Esophagus muscularis mucosa (tissue), 4 donors: ENCODE data around the gene FKBP10. TPM values are rescaled to one million over a fixed set of nuclear protein-coding genes. Genes with fewer than 3 reads are reported as not detected.

Experiments used
- DNase-seq: peaks from one replicate; pipeline ENCODE4 v3.0.0-alpha.2; 2017; ENCODE audit errors: extremely low spot score
- H3K27ac ChIP-seq, 4 donors: fragments of 200-600 bp; sonication (generic); replicated peaks in 1 of 4; 1 replicate in 3 of 4; 2 replicates in 1 of 4; pipeline ENCODE4 v1.5.1; 2016 to 2019; ENCODE audit warnings: mild to moderate bottlenecking in 1 of 4
- H3K27me3 ChIP-seq, 4 donors: fragments of 200-600 bp; sonication (generic); one replicate each; pipeline versions ENCODE4 v1.5.1 to v1.6.0; 2016 to 2019
- H3K36me3 ChIP-seq, 4 donors: fragments of 200-600 bp; sonication (generic); one replicate each; pipeline ENCODE4 v1.5.1; 2016 to 2019
- H3K4me1 ChIP-seq, 4 donors: fragments of 200-600 bp; sonication (generic); one replicate each; pipeline ENCODE4 v1.5.1; 2016 to 2019
- H3K4me3 ChIP-seq, 4 donors: fragments of 200-600 bp; sonication (generic); 1 replicate in 2 of 4; 2 replicates in 2 of 4; pipeline ENCODE4 v1.5.1; 2016 to 2019; ENCODE audit warnings: mild to moderate bottlenecking in 4 of 4, moderate library complexity in 1 of 4
- H3K9me3 ChIP-seq, 4 donors: fragments of 200-600 bp; sonication (generic); 1 replicate in 3 of 4; 2 replicates in 1 of 4; pipeline ENCODE4 v1.5.1; 2016 to 2019
- EP300 ChIP-seq: sonication (generic); formaldehyde crosslinking; IDR thresholded peaks from one replicate; pipeline ENCODE4 v1.6.1; 2017; ENCODE audit warnings: antibody characterized with exemption
- POLR2A ChIP-seq: fragments of 450-650 bp; IDR thresholded peaks from one replicate; pipeline ENCODE4 v1.6.1; 2017; ENCODE audit warnings: antibody characterized with exemption, moderate library complexity, mild to moderate bottlenecking, low read depth
- POLR2AphosphoS5 ChIP-seq, 2 donors: sonication (generic); formaldehyde crosslinking; IDR thresholded peaks; one replicate each; pipeline ENCODE4 v1.6.1; 2017; ENCODE audit warnings: antibody characterized with exemption in 2 of 2
- WGBS: methylation state at CpG from one replicate; pipeline ENCODE4 v1.1.5; 2018; 5-methylcytosine and 5-hydroxymethylcytosine counted together
- intact Hi-C: fragments of 100-400 bp; cut with DNase I; formaldehyde crosslinking; loops from one replicate; pipeline ENCODE4 v1.15.1; 2023
- total RNA-seq, 4 donors: library from RNA; depleted of rRNA; stranded (reverse); fragments of >200 nt; gene quantifications; one replicate each; pipeline versions ENCODE4 v1.1.0 to v1.2.1, GENCODE V29; 2016
- TF ChIP-seq, protein P1 (sequence below), 3 experiments: fragments of 200-600 bp in 2 of 3; fragments of 450-650 bp in 1 of 3; sonication (generic) in 2 of 3; IDR thresholded peaks; one replicate each; pipeline ENCODE4 v1.5.1; 2017 to 2019; ENCODE audit warnings: antibody characterized with exemption in 3 of 3, mild to moderate bottlenecking in 2 of 3, moderate library complexity in 1 of 3

FKBP10 gene
- total RNA-seq, 4 donors from 2014 or later: 30.5 to 49.4 (median 33.8) TPM

DNA sequence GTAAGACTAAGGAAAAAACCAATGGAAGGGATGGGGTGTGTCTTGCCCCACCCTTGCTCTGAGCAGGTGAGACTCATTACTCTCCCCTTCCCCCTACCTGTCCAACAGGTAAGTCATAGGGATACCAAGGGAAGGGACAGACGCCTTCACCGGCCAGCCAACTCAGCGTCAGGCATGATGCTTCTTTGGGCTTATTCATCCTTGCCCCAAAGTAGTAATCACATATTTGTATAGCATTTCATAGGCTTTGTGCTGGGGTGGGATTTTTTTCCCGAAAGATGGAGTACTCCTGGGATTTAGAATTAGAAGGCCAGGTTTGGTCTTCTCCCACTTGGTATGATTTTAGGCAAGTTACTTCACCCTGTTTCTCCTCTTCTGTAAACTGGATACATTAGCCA lies 25.8 kb upstream of the FKBP10 start:
- WGBS: 49% methylated on average over 4 of the region's 4 CpGs
- no peak overlapping the region for H3K27ac ChIP-seq
- intact Hi-C loops: no loop called here
- no peak for DNase-seq
- peaks cover 5 to 49% (median 16%) of the 10 kb centered on the region in 4 donors for H3K27me3 ChIP-seq
- TF ChIP-seq, protein P1, sequence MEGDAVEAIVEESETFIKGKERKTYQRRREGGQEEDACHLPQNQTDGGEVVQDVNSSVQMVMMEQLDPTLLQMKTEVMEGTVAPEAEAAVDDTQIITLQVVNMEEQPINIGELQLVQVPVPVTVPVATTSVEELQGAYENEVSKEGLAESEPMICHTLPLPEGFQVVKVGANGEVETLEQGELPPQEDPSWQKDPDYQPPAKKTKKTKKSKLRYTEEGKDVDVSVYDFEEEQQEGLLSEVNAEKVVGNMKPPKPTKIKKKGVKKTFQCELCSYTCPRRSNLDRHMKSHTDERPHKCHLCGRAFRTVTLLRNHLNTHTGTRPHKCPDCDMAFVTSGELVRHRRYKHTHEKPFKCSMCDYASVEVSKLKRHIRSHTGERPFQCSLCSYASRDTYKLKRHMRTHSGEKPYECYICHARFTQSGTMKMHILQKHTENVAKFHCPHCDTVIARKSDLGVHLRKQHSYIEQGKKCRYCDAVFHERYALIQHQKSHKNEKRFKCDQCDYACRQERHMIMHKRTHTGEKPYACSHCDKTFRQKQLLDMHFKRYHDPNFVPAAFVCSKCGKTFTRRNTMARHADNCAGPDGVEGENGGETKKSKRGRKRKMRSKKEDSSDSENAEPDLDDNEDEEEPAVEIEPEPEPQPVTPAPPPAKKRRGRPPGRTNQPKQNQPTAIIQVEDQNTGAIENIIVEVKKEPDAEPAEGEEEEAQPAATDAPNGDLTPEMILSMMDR (IDR thresholded peaks at IDR 0.05): no peak
- TF ChIP-seq POLR2A (no peak), POLR2AphosphoS5 (IDR thresholded peaks at IDR 0.05) (no peak), EP300 (no peak)
- H3K4me3 ChIP-seq: peak overlapping the region in 1 of 4 donors; percentile 69
- H3K4me1 ChIP-seq: peaks cover 42 to 47% (median 46%) of the 10 kb centered on the region in 4 donors
- H3K36me3 ChIP-seq: no peaks in the 10 kb centered on the region
- no peaks in the 10 kb centered on the region for H3K9me3 ChIP-seq

DNA sequence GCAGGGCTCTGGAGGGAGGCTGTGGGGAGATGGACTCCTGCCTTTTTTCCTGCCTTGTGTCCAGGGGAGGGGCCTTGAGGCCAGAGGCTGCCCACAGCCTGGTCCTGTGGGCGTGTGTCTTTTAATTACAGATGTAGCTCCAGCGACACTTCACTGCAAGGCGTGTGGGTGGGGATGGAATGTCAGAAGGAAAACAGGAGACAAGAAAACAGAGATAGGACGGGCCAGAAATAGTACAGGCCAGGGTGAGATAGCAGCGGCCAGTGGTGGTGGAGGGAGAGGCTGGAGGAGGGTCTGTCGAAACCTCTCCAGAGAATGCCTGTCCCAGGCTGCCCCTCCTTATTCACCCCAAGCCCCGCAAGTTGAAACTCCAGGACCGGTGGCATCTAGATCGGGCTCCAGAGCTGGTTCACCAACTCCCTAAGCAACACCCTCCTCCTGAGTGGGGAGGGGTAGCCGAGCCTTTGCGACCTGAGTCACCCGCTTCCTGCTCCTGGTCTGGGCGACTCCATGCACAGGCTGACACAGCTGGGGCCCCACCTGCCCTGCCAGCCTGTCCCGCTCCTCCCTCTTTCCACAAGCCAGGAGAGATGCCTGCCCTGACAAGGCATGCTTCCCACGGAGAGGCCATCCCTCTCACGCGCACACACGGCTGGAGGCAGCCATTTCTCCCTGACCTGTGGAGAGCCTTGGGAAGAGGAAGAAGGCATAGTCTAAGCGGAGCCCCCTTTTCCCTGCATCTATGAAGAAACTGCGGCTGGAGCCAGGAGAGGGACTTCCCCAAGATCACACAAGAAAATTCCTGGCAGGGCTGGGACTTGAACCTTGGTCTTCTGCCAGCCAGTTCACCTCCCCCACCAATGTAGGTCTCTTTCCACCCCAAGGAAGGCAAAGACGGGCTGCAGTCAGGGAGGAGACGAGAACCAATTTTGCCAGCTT lies 19.7 kb upstream of the FKBP10 start:
- no peaks in the 10 kb centered on the region for H3K9me3 ChIP-seq
- H3K36me3 ChIP-seq: no peaks in the 10 kb centered on the region
- no peaks in the 10 kb centered on the region for H3K27me3 ChIP-seq
- TF ChIP-seq EP300: no peak
- TF ChIP-seq, protein P1 (IDR thresholded peaks at IDR 0.05): no peak
- TF ChIP-seq POLR2AphosphoS5 (IDR thresholded peaks at IDR 0.05): no peak
- intact Hi-C loops: no loop called here
- H3K4me3 ChIP-seq: no peak overlapping the region
- DNase-seq: no peak
- peaks cover 11 to 25% (median 17%) of the 10 kb centered on the region in 4 donors for H3K4me1 ChIP-seq
- peak overlapping the region in 1 of 4 donors; percentile 17 for H3K27ac ChIP-seq
- 61% methylated on average over 19 of the region's 22 CpGs for WGBS

GRCh38 chr17:41793784-41794539 lies 18.8 kb upstream of the FKBP10 start:
- Histone ChIP-seq H3K27me3 (peaks cover 0 to under 1% (median 0%) of the 10 kb centered on the region in 4 donors), H3K36me3 (no peaks in the 10 kb centered on the region), H3K9me3 (no peaks in the 10 kb centered on the region), H3K27ac (no peak overlapping the region), H3K4me1 (peaks cover 11 to 25% (median 17%) of the 10 kb centered on the region in 4 donors), H3K4me3 (no peak overlapping the region)
- no peak for DNase-seq
- TF ChIP-seq, protein P1 (IDR thresholded peaks at IDR 0.05): no peak
- TF ChIP-seq EP300 (no peak), POLR2A (no peak), POLR2AphosphoS5 (IDR thresholded peaks at IDR 0.05) (no peak)
- intact Hi-C loops: no loop called here
- WGBS: 81% methylated on average over 14 of the region's 14 CpGs

DNA sequence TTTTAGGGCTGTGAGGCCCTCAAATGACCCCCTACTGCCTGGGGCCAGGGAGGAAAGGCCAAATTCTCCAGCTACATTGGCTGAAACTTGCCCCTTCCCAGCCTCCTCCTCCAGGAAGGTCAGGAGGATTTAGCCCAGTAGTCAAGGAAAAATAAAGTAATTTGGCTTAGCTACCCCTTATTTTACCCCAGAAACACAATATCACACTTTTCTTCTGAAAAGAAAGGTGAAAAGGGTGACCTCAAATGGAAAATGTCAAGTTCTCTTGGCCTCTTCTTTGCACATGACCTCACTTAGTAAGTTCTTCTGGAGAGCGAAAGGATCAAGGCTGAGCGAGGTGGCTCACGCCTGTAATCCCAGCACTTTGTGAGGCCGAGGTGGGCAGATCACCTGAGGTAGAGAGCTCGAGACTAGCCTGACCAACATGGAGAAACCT lies 18.2 kb upstream of the FKBP10 start:
- WGBS: 92% methylated on average over 5 of the region's 5 CpGs
- H3K4me3 ChIP-seq: no peak overlapping the region
- H3K4me1 ChIP-seq: peaks cover 11 to 25% (median 17%) of the 10 kb centered on the region in 4 donors
- H3K27ac ChIP-seq: no peak overlapping the region
- H3K9me3 ChIP-seq: no peaks in the 10 kb centered on the region
- intact Hi-C loops: no loop called here
- no peak for DNase-seq
- TF ChIP-seq POLR2A: no peak
- TF ChIP-seq, protein P1 (IDR thresholded peaks at IDR 0.05): no peak
- TF ChIP-seq EP300: no peak
- peaks cover 0 to 7% (median 0%) of the 10 kb centered on the region in 4 donors for H3K27me3 ChIP-seq
- H3K36me3 ChIP-seq: no peaks in the 10 kb centered on the region
